Thyroid gland (tissue), 4 donors: ENCODE measurements around the gene ADCYAP1. TPM values are rescaled to one million over a fixed set of nuclear protein-coding genes. Genes with fewer than 3 reads are reported as not detected.

Experiments used
- DNase-seq, 2 donors: peaks; one replicate each; pipeline ENCODE4 v3.0.0-alpha.2; 2019
- H3K27ac ChIP-seq, 3 donors: fragments of 200-600 bp; sonication (generic); 1 replicate in 2 of 3; 2 replicates in 1 of 3; pipeline ENCODE4 v1.5.1; 2016 to 2019; ENCODE audit warnings: mild to moderate bottlenecking in 1 of 3, moderate library complexity in 1 of 3
- H3K27me3 ChIP-seq: fragments of 200-600 bp; sonication (generic); one replicate; pipeline ENCODE4 v1.5.1; 2019
- H3K36me3 ChIP-seq, 2 donors: fragments of 200-600 bp; sonication (generic); one replicate each; pipeline ENCODE4 v1.5.1; 2016 to 2019
- H3K4me1 ChIP-seq, 2 donors: fragments of 200-600 bp; sonication (generic); one replicate each; pipeline ENCODE4 v1.5.1; 2017 to 2019
- H3K4me3 ChIP-seq, 3 donors: fragments of 200-600 bp; sonication (generic); replicated peaks in 1 of 3; 1 replicate in 2 of 3; 2 replicates in 1 of 3; pipeline ENCODE4 v1.5.1; 2016; ENCODE audit warnings: mild to moderate bottlenecking in 1 of 3
- H3K9me3 ChIP-seq: fragments of 200-600 bp; sonication (generic); one replicate; pipeline ENCODE4 v1.5.1; 2017
- CTCF ChIP-seq, 6 experiments: fragments of 200-600 bp in 3 of 6; fragments of 450-650 bp in 3 of 6; sonication (generic) in 3 of 6; IDR thresholded peaks; one replicate each; pipeline ENCODE4 v1.5.1; 2016 to 2019; ENCODE audit warnings: antibody characterized with exemption in 6 of 6, mild to moderate bottlenecking in 2 of 6, inconsistent platforms in 1 of 6, moderate library complexity in 1 of 6
- POLR2A ChIP-seq, 2 donors: fragments of 450-650 bp; IDR thresholded peaks; one replicate each; pipeline ENCODE4 v1.6.1; 2017; ENCODE audit warnings: antibody characterized with exemption in 2 of 2, mild to moderate bottlenecking in 2 of 2, moderate library complexity in 1 of 2
- WGBS, 2 donors: methylation state at CpG; one replicate each; pipeline ENCODE4 v1.1.5; 2017; 5-methylcytosine and 5-hydroxymethylcytosine counted together
- intact Hi-C: fragments of 100-400 bp; cut with DNase I; formaldehyde crosslinking; loops from one replicate; pipeline ENCODE4 v1.15.1; 2023
- total RNA-seq, 4 donors: library from RNA; depleted of rRNA; stranded (reverse); fragments of >200 nt; gene quantifications; one replicate each; pipeline ENCODE4 v1.2.3, GENCODE V29; 2016

Gene ADCYAP1
- total RNA-seq, 4 donors from 2014 or later = 0.13 to 0.75 (median 0.20) TPM; not detected in 1

GRCh38 chr18:957829-958228, 53.2 kb downstream of the ADCYAP1 start:
- Histone ChIP-seq H3K4me1 (peaks cover 0 to 4% of the 10 kb centered on the region in 2 donors), H3K27me3 (no peaks in the 10 kb centered on the region), H3K36me3 (no peaks in the 10 kb centered on the region), H3K27ac (no peak overlapping the region), H3K9me3 (no peaks in the 10 kb centered on the region), H3K4me3 (no peak overlapping the region)
- 52 to 58% methylated on average over 5 of the region's 5 CpGs for WGBS, 2 donors
- TF ChIP-seq CTCF (IDR thresholded peaks at IDR 0.05) = no peak
- no peak for TF ChIP-seq POLR2A (IDR thresholded peaks at IDR 0.05)
- intact Hi-C loops = no loop called here
- no peak for DNase-seq

GRCh38 chr18:959854-960253, 55.2 kb downstream of the ADCYAP1 start:
- intact Hi-C loops = loop anchor here (10.0 kb wide), 1 partner anchor 95 kb away; no protein-coding TSS in a partner anchor
- DNase-seq = no peak

More at GRCh38 chr18:959854-960253, 55.2 kb downstream of the ADCYAP1 start:
- 61 to 75% methylated on average over 5 of the region's 5 CpGs for WGBS, 2 donors
- Histone ChIP-seq H3K4me1 (peaks cover 0 to 4% of the 10 kb centered on the region in 2 donors), H3K27ac (no peak overlapping the region), H3K9me3 (no peaks in the 10 kb centered on the region), H3K36me3 (no peaks in the 10 kb centered on the region), H3K4me3 (no peak overlapping the region), H3K27me3 (no peaks in the 10 kb centered on the region)
- TF ChIP-seq CTCF (IDR thresholded peaks at IDR 0.05) (no peak), POLR2A (IDR thresholded peaks at IDR 0.05) (no peak)

Other genes starting within 250 kb of the ADCYAP1 start
- 1 to 10 TPM in 2 of 4 donors, under 1 TPM in 1, not detected in 1; 0.67 to 2.1 (median 1.8) TPM for gene TYMS, start 247.2 kb upstream of the ADCYAP1 start, total RNA-seq
- gene ENOSF1, start 192.2 kb upstream of the ADCYAP1 start, total RNA-seq = 100 to 1,000 TPM in 2 of 4 donors, 10 to 100 TPM in 2; 57.5 to 192 (median 101) TPM
- 100 to 1,000 TPM in 1 of 4 donors, 10 to 100 TPM in 3; 68.1 to 107 (median 80.3) TPM for gene YES1, start 92.6 kb upstream of the ADCYAP1 start, total RNA-seq